Heart left ventricle (tissue), 13 donors: ENCODE data around the gene SCYL2.

Source experiments
- POLR2A ChIP-seq, 2 donors: fragments of 450-650 bp; IDR thresholded peaks; one replicate each; pipeline ENCODE4 v1.6.1; 2017; ENCODE audit warnings: antibody characterized with exemption in 2 of 2, mild to moderate bottlenecking in 2 of 2, moderate library complexity in 2 of 2
- TF ChIP-seq, protein P1 (sequence below), 12 donors: fragments of 200-600 bp; sonication (generic) in 4 of 12; IDR thresholded peaks; one replicate each; pipeline versions ENCODE4 v1.5.0 to v1.8.0; 2018 to 2022; ENCODE audit warnings: antibody characterized with exemption in 12 of 12, mild to moderate bottlenecking in 5 of 12
- donor health status: ischemic (EF 13 %, LVEDD 7.1; RV severe dilation, severe dysfunction).
- donor health status: DM: no; HTN: yes; CAD: no.
- donor health status: DM: no; HTN: no; CAD: no.
- donor health status: ischemic (EF 25% LVEDD 6.9; RV normal size, moderate dysfunction).
- donor health status: ischemic (EF 25% LVEDD 5.7; RV mildly dilated, moderate dysfunction).
- donor health status: ischemic (EF 35%, LVEDD 5.7; RV mildly dilated, moderate dysfunction).
- donor health status: nonischemic (EF 11% LVEDD 7.7; RV severe dilation, severe dysfunction).
- donor health status: DM: yes; HTN: yes; CAD: no.
- donor health status: PGD.
- donor health status: ischemic (EF 29% LVEDD 5.4; RV normal size, mild dysfunction).
- donor health status: nonischemic (EF 23%, LVEDD 6.1; RV moderate dilation, normal function).

DNA sequence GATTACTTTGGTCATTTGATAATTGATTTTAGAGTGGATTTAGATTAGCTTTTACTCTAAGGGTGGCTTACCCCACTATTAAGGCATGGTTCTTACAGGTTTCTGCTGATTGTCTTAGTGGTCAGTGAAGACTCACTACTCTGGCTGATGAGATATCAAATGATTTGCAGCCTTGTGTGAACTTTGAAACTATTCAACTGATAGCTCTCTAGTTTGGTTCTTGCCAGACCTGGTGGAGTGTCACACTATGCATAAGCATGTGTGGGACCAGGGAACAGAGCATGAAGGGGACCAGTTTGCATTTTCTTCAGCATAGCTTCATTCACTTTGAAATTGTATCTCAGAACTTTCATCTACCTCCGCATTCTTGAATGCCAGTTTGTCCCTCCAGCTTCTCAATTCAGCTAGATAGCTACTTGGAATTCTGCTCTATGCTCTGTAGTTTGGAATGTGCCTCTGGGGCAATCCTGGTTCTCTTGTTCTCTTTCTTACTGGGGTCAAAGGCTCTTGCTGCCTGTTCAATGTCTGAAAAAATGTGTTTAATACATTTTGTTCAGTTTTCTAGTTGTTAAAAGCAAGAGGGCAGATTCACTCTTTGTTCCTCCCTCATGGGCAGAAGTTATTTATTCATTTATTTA is 12.7 kb downstream of the SCYL2 start:
- TF ChIP-seq, protein P1, sequence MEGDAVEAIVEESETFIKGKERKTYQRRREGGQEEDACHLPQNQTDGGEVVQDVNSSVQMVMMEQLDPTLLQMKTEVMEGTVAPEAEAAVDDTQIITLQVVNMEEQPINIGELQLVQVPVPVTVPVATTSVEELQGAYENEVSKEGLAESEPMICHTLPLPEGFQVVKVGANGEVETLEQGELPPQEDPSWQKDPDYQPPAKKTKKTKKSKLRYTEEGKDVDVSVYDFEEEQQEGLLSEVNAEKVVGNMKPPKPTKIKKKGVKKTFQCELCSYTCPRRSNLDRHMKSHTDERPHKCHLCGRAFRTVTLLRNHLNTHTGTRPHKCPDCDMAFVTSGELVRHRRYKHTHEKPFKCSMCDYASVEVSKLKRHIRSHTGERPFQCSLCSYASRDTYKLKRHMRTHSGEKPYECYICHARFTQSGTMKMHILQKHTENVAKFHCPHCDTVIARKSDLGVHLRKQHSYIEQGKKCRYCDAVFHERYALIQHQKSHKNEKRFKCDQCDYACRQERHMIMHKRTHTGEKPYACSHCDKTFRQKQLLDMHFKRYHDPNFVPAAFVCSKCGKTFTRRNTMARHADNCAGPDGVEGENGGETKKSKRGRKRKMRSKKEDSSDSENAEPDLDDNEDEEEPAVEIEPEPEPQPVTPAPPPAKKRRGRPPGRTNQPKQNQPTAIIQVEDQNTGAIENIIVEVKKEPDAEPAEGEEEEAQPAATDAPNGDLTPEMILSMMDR (IDR thresholded peaks at IDR 0.05), result no peak
- no peak for TF ChIP-seq POLR2A (IDR thresholded peaks at IDR 0.05)
